Stimulated activated CD4-positive, alpha-beta T cell treated with anti-CD3 and anti-CD28 coated beads, TNF-alpha, amount 100 ng/mL, for 4 hours (primary cell): ENCODE data around the gene CYP2J2.
"Not testable (repeated sequence)": the region's sequence is repeated elsewhere in the genome, so short reads cannot be mapped to it uniquely, and the experiment has no call there.

Source experiments
- DNase-seq, 3 experiments: peaks; one replicate each; pipeline ENCODE4 v3.0.0-alpha.2; 2020; ENCODE audit warnings: low read depth in 3 of 3

Gene CYP2J2

GRCh38 chr1:59926381-59927123 lies at the start of gene CYP2J2:
TSS of gene CYP2J2 (minus strand) at chr1:59926773. CDS start at chr1:59926746, 27 bp downstream.
- DNase-seq, result peak; percentile 13 to 24 (median 17)

GRCh38 chr1:59973719-59974118 lies 47.1 kb upstream of the CYP2J2 start:
- no peak for DNase-seq

- no peak for DNase-seq
Measured at GRCh38 chr1:59972216-59972927, 45.8 kb upstream of the CYP2J2 start.

GRCh38 chr1:59971464-59971911 lies 44.9 kb upstream of the CYP2J2 start:
- peak in 2 of 3 experiments; percentile 6 to 18 for DNase-seq

- not testable (repeated sequence) for DNase-seq
Measured at GRCh38 chr1:59969542-59970175, 43.1 kb upstream of the CYP2J2 start.

- not testable (repeated sequence) for DNase-seq
Measured at GRCh38 chr1:59968746-59969145, 42.2 kb upstream of the CYP2J2 start.

- DNase-seq, result no peak
Measured at GRCh38 chr1:59967780-59968179, 41.2 kb upstream of the CYP2J2 start.

GRCh38 chr1:59967141-59967697 lies 40.6 kb upstream of the CYP2J2 start:
- DNase-seq, result no peak

GRCh38 chr1:59952065-59952464 lies 25.5 kb upstream of the CYP2J2 start:
- DNase-seq, result no peak

- DNase-seq, result no peak
Measured at GRCh38 chr1:59949648-59950047, 23.1 kb upstream of the CYP2J2 start.

GRCh38 chr1:59948990-59949389 lies 22.4 kb upstream of the CYP2J2 start:
- no peak for DNase-seq

GRCh38 chr1:59947047-59947938 lies 20.7 kb upstream of the CYP2J2 start:
- DNase-seq, result peak in 1 of 3 experiments; percentile 35

- DNase-seq, result no peak
Measured at GRCh38 chr1:59945790-59946189, 19.2 kb upstream of the CYP2J2 start.

- DNase-seq, result no peak
Measured at GRCh38 chr1:59939393-59939792, 12.8 kb upstream of the CYP2J2 start.

- no peak for DNase-seq
Measured at GRCh38 chr1:59937636-59938210, 11.2 kb upstream of the CYP2J2 start.

GRCh38 chr1:59936358-59936821 lies 9.8 kb upstream of the CYP2J2 start:
- no peak for DNase-seq

- DNase-seq, result no peak
Measured at GRCh38 chr1:59928996-59929395, 2.4 kb upstream of the CYP2J2 start.

GRCh38 chr1:59927213-59927612 lies 640 bp upstream of the CYP2J2 start:
- no peak for DNase-seq

GRCh38 chr1:59924653-59925052 lies 1.9 kb downstream of the CYP2J2 start:
- no peak for DNase-seq

GRCh38 chr1:59921258-59921899 lies 5.2 kb downstream of the CYP2J2 start:
- not testable (repeated sequence) for DNase-seq
